Measurements from ENCODE around the gene CHAC2. TPM values are rescaled to one million over a fixed set of nuclear protein-coding genes. Genes with fewer than 3 reads are reported as not detected.
"Not testable (repeated sequence)": the region's sequence is repeated elsewhere in the genome, so short reads cannot be mapped to it uniquely, and the experiment has no call there.

The CHAC2 gene
- 2.4 and 9.7 TPM in 2 replicates for total RNA-seq (2014; rRNA removed; shearing (Covaris generic); ENCODE audit: low replicate concordance)

GRCh38 chr2:53767405-53768241 is at the start of gene CHAC2:
Gene CHAC2, plus strand, starts transcription at chr2:53767804. Its CDS starts 83 bp downstream, at chr2:53767887.
- Histone ChIP-seq H3K36me3 (peaks cover 3% of the 10 kb centered on the region), H3K4me3 (peak within 1 kb of the TSS; percentile 84), H3K27me3 (no peaks in the 10 kb centered on the region), H3K9me3 (no peaks in the 10 kb centered on the region)
- peak; percentile 83 for DNase-seq

DNA sequence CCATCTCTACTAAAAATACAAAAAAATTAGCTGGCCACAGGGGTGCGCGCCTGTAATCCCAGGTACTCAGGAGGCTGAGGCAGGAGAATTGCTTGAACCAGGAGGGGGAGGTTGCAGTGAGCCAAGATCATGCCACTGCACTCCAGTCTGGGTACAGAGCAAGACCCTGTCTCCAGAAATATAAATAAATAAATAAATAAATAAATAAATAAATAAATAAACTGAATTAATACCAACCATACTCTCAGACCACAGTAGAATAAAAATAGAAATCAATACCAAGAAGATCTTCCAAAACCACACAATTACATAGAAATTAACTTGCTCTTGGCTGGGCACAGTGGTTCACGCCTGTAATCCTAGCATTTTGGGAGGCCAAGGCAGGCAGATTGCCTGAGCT is 46.7 kb upstream of the CHAC2 start:
- H3K9me3 ChIP-seq, H3K4me3 ChIP-seq, DNase-seq, H3K36me3 ChIP-seq, H3K27me3 ChIP-seq: not testable (repeated sequence)

GRCh38 chr2:53724536-53724935 is 43.1 kb upstream of the CHAC2 start:
- Histone ChIP-seq H3K9me3 (0 out of 2 replicates have a peak, but pooled peaks cover 1% of the 10 kb centered on the region), H3K4me3 (no peak overlapping the region), H3K36me3 (no peaks in the 10 kb centered on the region), H3K27me3 (no peaks in the 10 kb centered on the region)
- no peak for DNase-seq

GRCh38 chr2:53725662-53726061 is 41.9 kb upstream of the CHAC2 start:
- Histone ChIP-seq H3K4me3 (no peak overlapping the region), H3K9me3 (0 out of 2 replicates have a peak, but pooled peaks cover 1% of the 10 kb centered on the region), H3K36me3 (no peaks in the 10 kb centered on the region), H3K27me3 (no peaks in the 10 kb centered on the region)
- DNase-seq = no peak

DNA sequence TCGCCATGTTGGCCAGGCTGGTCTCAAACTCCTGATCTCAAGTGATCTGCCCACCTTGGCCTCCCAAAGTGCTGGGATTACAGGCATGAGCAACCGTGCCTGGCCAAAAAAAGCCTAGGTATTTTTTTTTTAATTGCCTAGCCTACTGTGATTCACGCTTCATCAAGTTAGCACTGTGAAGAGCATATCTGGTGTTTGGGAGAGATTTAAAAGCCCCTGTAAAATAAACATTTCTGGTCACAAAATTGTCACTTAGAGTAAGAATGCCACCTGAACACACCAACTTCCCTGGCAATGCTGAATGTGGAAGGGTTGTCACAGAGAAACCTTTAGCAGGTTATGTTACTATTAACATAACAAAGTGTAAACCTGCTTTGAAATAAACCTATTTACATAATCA is 39.7 kb upstream of the CHAC2 start:
- H3K36me3 ChIP-seq = no peaks in the 10 kb centered on the region
- H3K9me3 ChIP-seq = 0 out of 2 replicates have a peak, but pooled peaks cover 1% of the 10 kb centered on the region

GRCh38 chr2:53729143-53729762 is 38.4 kb upstream of the CHAC2 start:
- 0 out of 2 replicates have a peak, but pooled peaks cover 1% of the 10 kb centered on the region for H3K9me3 ChIP-seq
- DNase-seq = no peak
- H3K4me3 ChIP-seq = no peak overlapping the region
- peaks cover 1% of the 10 kb centered on the region; the same call in 1 of the 2 replicates for H3K36me3 ChIP-seq
- H3K27me3 ChIP-seq = no peaks in the 10 kb centered on the region

More for the DNA sequence above, 39.7 kb upstream of the CHAC2 start:
- DNase-seq = no peak
- H3K4me3 ChIP-seq = no peak overlapping the region
- no peaks in the 10 kb centered on the region for H3K27me3 ChIP-seq

GRCh38 chr2:53737091-53737490 is 30.5 kb upstream of the CHAC2 start:
- H3K36me3 ChIP-seq = peaks cover 6% of the 10 kb centered on the region
- H3K4me3 ChIP-seq = no peak overlapping the region
- no peaks in the 10 kb centered on the region for H3K9me3 ChIP-seq
- DNase-seq = no peak
- H3K27me3 ChIP-seq = no peaks in the 10 kb centered on the region

GRCh38 chr2:53739032-53739431 is 28.6 kb upstream of the CHAC2 start:
- H3K4me3 ChIP-seq = no peak overlapping the region
- H3K9me3 ChIP-seq = no peaks in the 10 kb centered on the region
- DNase-seq = no peak
- peaks cover 6% of the 10 kb centered on the region for H3K36me3 ChIP-seq
- H3K27me3 ChIP-seq = no peaks in the 10 kb centered on the region

- H3K27me3 ChIP-seq = no peaks in the 10 kb centered on the region
- no peak overlapping the region for H3K4me3 ChIP-seq
- no peak for DNase-seq
- 0 out of 2 replicates have a peak, but pooled peaks cover under 1% of the 10 kb centered on the region for H3K36me3 ChIP-seq
- H3K9me3 ChIP-seq = no peaks in the 10 kb centered on the region
Measured at GRCh38 chr2:53740170-53740569, 27.4 kb upstream of the CHAC2 start.

DNA sequence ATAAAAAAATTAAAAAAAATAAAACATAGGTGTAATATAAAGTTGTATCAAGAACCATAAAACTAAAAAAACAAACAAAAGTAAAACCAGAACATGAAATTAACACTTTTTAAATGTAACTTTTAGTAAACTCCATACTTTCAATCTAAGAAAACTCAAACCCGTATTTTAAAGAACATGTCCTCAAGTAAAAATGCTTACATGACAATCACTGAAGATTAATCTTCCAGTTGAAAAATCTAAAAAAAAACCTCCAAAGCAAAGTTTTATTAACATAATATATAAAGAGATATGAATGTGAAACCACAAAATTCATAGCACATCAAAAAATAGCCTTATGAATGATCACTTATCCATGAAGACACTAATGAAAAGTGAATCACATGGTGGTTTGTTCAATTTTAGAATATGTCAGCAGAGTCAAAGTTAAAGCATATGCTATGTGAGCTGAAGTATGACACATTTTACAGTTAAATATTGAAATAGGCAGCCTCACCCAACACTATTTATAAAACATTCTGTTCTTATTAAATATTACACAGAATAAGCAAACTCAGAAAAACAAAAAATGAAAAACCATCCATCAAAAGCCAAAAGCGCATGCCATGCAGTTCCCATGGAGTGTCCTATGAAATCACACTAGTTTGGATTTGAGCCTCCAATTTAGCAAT is 23.1 kb upstream of the CHAC2 start:
- no peaks in the 10 kb centered on the region for H3K9me3 ChIP-seq
- H3K27me3 ChIP-seq = no peaks in the 10 kb centered on the region
- H3K4me3 ChIP-seq = no peak overlapping the region
- no peak for DNase-seq
- no peaks in the 10 kb centered on the region for H3K36me3 ChIP-seq

GRCh38 chr2:53750041-53750768 is 17.4 kb upstream of the CHAC2 start:
- DNase-seq = no peak
- Histone ChIP-seq H3K9me3 (no peaks in the 10 kb centered on the region), H3K36me3 (no peaks in the 10 kb centered on the region), H3K27me3 (no peaks in the 10 kb centered on the region), H3K4me3 (no peak overlapping the region)

DNA sequence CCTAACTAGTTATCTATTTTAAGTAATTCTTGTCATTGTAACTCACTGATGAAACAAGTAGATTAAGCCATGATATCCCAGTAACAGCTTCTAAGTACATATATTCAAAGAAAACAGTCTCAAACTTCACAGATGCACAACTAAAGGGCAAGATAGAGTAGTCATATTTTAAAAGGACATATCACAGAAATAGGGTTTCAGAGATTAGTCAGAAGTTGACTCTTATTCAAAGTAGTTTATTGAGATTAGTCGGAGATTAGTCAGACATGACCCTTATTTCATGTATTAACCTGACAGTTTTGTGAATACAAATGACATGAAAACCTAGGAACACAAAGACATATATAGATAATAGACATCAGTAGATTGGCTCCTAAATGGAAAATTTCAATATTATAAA is 15.9 kb upstream of the CHAC2 start:
- Histone ChIP-seq H3K27me3 (no peaks in the 10 kb centered on the region), H3K4me3 (no peak overlapping the region), H3K9me3 (no peaks in the 10 kb centered on the region), H3K36me3 (peaks cover 2% of the 10 kb centered on the region)
- DNase-seq = no peak

GRCh38 chr2:53752385-53752784 is 15.2 kb upstream of the CHAC2 start:
- DNase-seq = no peak
- peaks cover 2% of the 10 kb centered on the region for H3K36me3 ChIP-seq
- H3K9me3 ChIP-seq = no peaks in the 10 kb centered on the region
- no peaks in the 10 kb centered on the region for H3K27me3 ChIP-seq
- H3K4me3 ChIP-seq = no peak overlapping the region

GRCh38 chr2:53753041-53753440 is 14.6 kb upstream of the CHAC2 start:
- DNase-seq = no peak
- H3K9me3 ChIP-seq = no peaks in the 10 kb centered on the region
- no peaks in the 10 kb centered on the region for H3K27me3 ChIP-seq
- H3K4me3 ChIP-seq = no peak overlapping the region
- H3K36me3 ChIP-seq = peaks cover 2% of the 10 kb centered on the region

GRCh38 chr2:53755121-53755520 is 12.5 kb upstream of the CHAC2 start:
- no peaks in the 10 kb centered on the region for H3K9me3 ChIP-seq
- no peak overlapping the region for H3K4me3 ChIP-seq
- peak; percentile 5 for DNase-seq

DNA sequence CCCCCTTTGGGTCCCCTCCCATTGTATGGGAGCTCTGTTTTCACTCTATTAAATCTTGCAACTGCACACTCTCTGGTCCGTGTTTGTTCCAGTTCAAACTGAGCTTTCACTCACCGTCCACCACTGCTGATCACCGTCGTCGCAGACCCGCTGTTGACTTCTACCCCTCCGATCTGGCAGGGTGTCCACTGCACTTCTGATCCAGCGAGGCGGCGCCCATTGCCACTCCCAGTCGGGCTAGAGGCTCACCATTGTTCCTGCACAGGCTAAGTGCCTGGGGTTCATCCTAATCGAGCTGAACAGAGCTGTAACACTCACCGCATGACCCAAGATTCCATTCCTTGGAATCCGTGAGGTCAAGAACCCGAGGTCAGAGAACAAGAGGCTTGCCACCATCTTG is 11.0 kb upstream of the CHAC2 start:
- Histone ChIP-seq H3K36me3 (peaks cover 2% of the 10 kb centered on the region), H3K4me3 (no peak overlapping the region), H3K9me3 (no peaks in the 10 kb centered on the region), H3K27me3 (no peaks in the 10 kb centered on the region)
- DNase-seq = no peak

More at GRCh38 chr2:53755121-53755520, 12.5 kb upstream of the CHAC2 start:
- H3K27me3 ChIP-seq = no peaks in the 10 kb centered on the region
- peaks cover 2% of the 10 kb centered on the region for H3K36me3 ChIP-seq

All from MG63 (cell line).